ENCODE measurements around the gene TMEM176B. TPM values are rescaled to one million over a fixed set of nuclear protein-coding genes. Genes with fewer than 3 reads are reported as not detected.

The TMEM176B gene
- total and polyA plus RNA-seq, 2 donors (not counting 3 experiments of a cell fraction or from before 2014, with no cell fraction given) = 0.23 TPM; not detected in 1

- no TSS peak for BruUV-seq (replicated peaks)
- H3K36me3 ChIP-seq (ENCODE audit: control insufficient read depth in 2 of 2, extremely low read depth in 1 of 2, insufficient read depth in 2 of 2, low read length in 2 of 2) = no peaks in the 10 kb centered on the region
- no peaks in the 10 kb centered on the region for H3K9me1 ChIP-seq (replicated peaks; ENCODE audit: control insufficient read depth, extremely low read depth, insufficient read depth, low read length)
- no peak overlapping the region for H3K4me3 ChIP-seq (replicated peaks in 1 of 3; ENCODE audit: insufficient read depth in 1 of 3, low read depth in 1 of 3, low read length in 3 of 3)
- no peak overlapping the region for H2AFZ ChIP-seq (ENCODE audit: low read depth, low read length)
- intact Hi-C loops (cut with micrococcal nuclease) = no loop called here
- dilution Hi-C loops (cut with MboI; ENCODE audit: extremely low pct_ligation_motif_present, low sequenced_read_pairs) = no loop called here
- DNase-seq (ENCODE audit: low read depth, low spot score) (no peak), FAIRE-seq (no peak)
- no peak overlapping the region for H3K27ac ChIP-seq (ENCODE audit: insufficient read depth, low read depth, low read length)
- H4K20me1 ChIP-seq (replicated peaks; ENCODE audit: control insufficient read depth, extremely low read depth, insufficient read depth, low read length) = no peaks in the 10 kb centered on the region
- ChIA-PET POLR2A (no interaction called here), CTCF (no interaction called here)
- no peaks in the 10 kb centered on the region for H3K9me3 ChIP-seq (replicated peaks; ENCODE audit: control insufficient read depth, insufficient read depth, low read length)
- TF ChIP-seq POLR2A (IDR thresholded peaks at IDR 0.05; ENCODE audit: low read depth, low read length) = no peak
- no peak for TF ChIP-seq MYC (IDR thresholded peaks at IDR 0.05; ENCODE audit: low read depth, low read length)
- no peak for TF ChIP-seq GATA2 (IDR thresholded peaks at IDR 0.05; ENCODE audit: insufficient read depth, insufficient read length, low read depth, low read length)
- no peak for TF ChIP-seq FOS (IDR thresholded peaks at IDR 0.05; ENCODE audit: borderline replicate concordance, insufficient read depth, low read length)
- TF ChIP-seq JUN (IDR thresholded peaks at IDR 0.05; ENCODE audit: borderline replicate concordance, insufficient read depth, insufficient read length, low read depth) = no peak
- TF ChIP-seq EZH2 (IDR thresholded peaks at IDR 0.05; ENCODE audit: borderline replicate concordance, low read depth, low read length, severe bottlenecking) = no peak
- H3K27me3 ChIP-seq (ENCODE audit: control insufficient read depth in 2 of 2, insufficient read depth in 2 of 2, low read length in 2 of 2) = peaks cover 41 to 49% of the 10 kb centered on the region in 2 experiments
- no peak overlapping the region for H3K9ac ChIP-seq (replicated peaks; ENCODE audit: extremely low read depth, insufficient read depth, low read length)
- no peaks in the 10 kb centered on the region for H3K79me2 ChIP-seq (ENCODE audit: control insufficient read depth, insufficient read depth, low read length)
- no peaks in the 10 kb centered on the region for H3K4me1 ChIP-seq (ENCODE audit: control insufficient read depth, extremely low read depth, insufficient read depth, low read length)
- no peak overlapping the region for H3K4me2 ChIP-seq (ENCODE audit: insufficient read depth, low read length)
Observed at GRCh38 chr7:150797661-150798060, 2.5 kb downstream of the TMEM176B start.

- no peak overlapping the region for H2AFZ ChIP-seq (ENCODE audit: low read depth, low read length)
- no peak overlapping the region for H3K9ac ChIP-seq (replicated peaks; ENCODE audit: extremely low read depth, insufficient read depth, low read length)
- H3K79me2 ChIP-seq (ENCODE audit: control insufficient read depth, insufficient read depth, low read length) = no peaks in the 10 kb centered on the region
- no peaks in the 10 kb centered on the region for H3K4me1 ChIP-seq (ENCODE audit: control insufficient read depth, extremely low read depth, insufficient read depth, low read length)
- intact Hi-C loops (cut with micrococcal nuclease) = no loop called here
- no peaks in the 10 kb centered on the region for H3K36me3 ChIP-seq (ENCODE audit: control insufficient read depth in 2 of 2, extremely low read depth in 1 of 2, insufficient read depth in 2 of 2, low read length in 2 of 2)
- H3K27ac ChIP-seq (ENCODE audit: insufficient read depth, low read depth, low read length) = no peak overlapping the region
- FAIRE-seq (no peak), DNase-seq (ENCODE audit: low read depth, low spot score) (no peak)
- H4K20me1 ChIP-seq (replicated peaks; ENCODE audit: control insufficient read depth, extremely low read depth, insufficient read depth, low read length) = no peaks in the 10 kb centered on the region
- BruUV-seq (replicated peaks) = no TSS peak
- H3K27me3 ChIP-seq (ENCODE audit: control insufficient read depth in 2 of 2, insufficient read depth in 2 of 2, low read length in 2 of 2) = peaks cover 16 to 23% of the 10 kb centered on the region in 2 experiments
- TF ChIP-seq POLR2AphosphoS5 (IDR thresholded peaks at IDR 0.05; ENCODE audit: insufficient read depth, low read depth, low read length) (no peak), CTCF (IDR thresholded peaks at IDR 0.05; ENCODE audit: extremely low read depth in 1 of 2, insufficient read depth in 1 of 2, low read depth in 1 of 2, low read length in 2 of 2) (no peak), POLR2A (IDR thresholded peaks at IDR 0.05; ENCODE audit: low read depth, low read length) (no peak), MYC (IDR thresholded peaks at IDR 0.05; ENCODE audit: low read depth, low read length) (no peak), JUN (IDR thresholded peaks at IDR 0.05; ENCODE audit: borderline replicate concordance, insufficient read depth, insufficient read length, low read depth) (no peak), MAX (IDR thresholded peaks at IDR 0.05; ENCODE audit: insufficient read depth, insufficient read length) (no peak), EZH2 (IDR thresholded peaks at IDR 0.05; ENCODE audit: borderline replicate concordance, low read depth, low read length, severe bottlenecking) (no peak), GATA2 (IDR thresholded peaks at IDR 0.05; ENCODE audit: insufficient read depth, insufficient read length, low read depth, low read length) (no peak), FOS (IDR thresholded peaks at IDR 0.05; ENCODE audit: borderline replicate concordance, insufficient read depth, low read length) (no peak)
- no peaks in the 10 kb centered on the region for H3K9me1 ChIP-seq (replicated peaks; ENCODE audit: control insufficient read depth, extremely low read depth, insufficient read depth, low read length)
- H3K9me3 ChIP-seq (replicated peaks; ENCODE audit: control insufficient read depth, insufficient read depth, low read length) = no peaks in the 10 kb centered on the region
- H3K4me3 ChIP-seq (replicated peaks in 1 of 3; ENCODE audit: insufficient read depth in 1 of 3, low read depth in 1 of 3, low read length in 3 of 3) = no peak overlapping the region
- ChIA-PET CTCF (interaction anchor here (1.7 to 2.0 kb wide), 2 partner anchors 15 kb away, joined by 4 to 7 read pairs; no protein-coding TSS in a partner anchor), POLR2A (no interaction called here)
- H3K4me2 ChIP-seq (ENCODE audit: insufficient read depth, low read length) = no peak overlapping the region
- dilution Hi-C loops (cut with MboI; ENCODE audit: extremely low pct_ligation_motif_present, low sequenced_read_pairs) = no loop called here
Observed at GRCh38 chr7:150793569-150794238, 6.5 kb downstream of the TMEM176B start.
